ENCODE measurements around the gene TRAPPC6A.

DNA sequence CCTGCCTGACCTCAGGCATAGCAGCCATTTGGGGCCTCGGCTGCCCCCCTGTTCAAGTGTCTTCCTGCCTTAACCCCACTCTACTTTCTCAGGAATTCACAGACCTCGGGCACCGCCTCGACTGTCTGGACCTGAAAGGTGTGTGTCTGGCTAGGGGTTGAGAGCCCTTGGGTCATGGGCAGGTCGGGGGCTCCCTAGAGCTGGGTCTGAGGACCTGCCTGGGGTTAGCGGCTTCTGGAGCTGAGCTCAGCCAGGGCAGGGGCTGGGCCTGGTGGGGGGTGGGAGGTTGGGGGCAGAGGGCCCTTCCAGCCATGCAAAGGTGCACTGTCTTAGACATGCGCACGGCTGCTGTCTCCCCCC is 37.9 kb downstream of the TRAPPC6A start:
- no peak for TF ChIP-seq GATA2 (IDR thresholded peaks at IDR 0.05; ENCODE audit: low read depth, low read length)
- TF ChIP-seq GATA3 (IDR thresholded peaks at IDR 0.05; ENCODE audit: low read depth, low read length) = no peak
